A204.1 (cell line): ENCODE measurements around the gene TRIP12.
A peak's percentile ranks its signal among the peaks of the same experiment; 100 is the strongest.
"Not testable (repeated sequence)": the region's sequence is repeated elsewhere in the genome, so short reads cannot be mapped to it uniquely, and the experiment has no call there.

Source experiments
- FAIRE-seq: peaks from 2 replicates; lab custom pipeline; 2012; peaks lifted over from hg19 to GRCh38; lab: Jason Lieb, UNC

Gene TRIP12

GRCh38 chr2:229920011-229920641 lies 1.7 kb downstream of the TRIP12 start:
- no peak for FAIRE-seq

- FAIRE-seq: no peak
Measured at GRCh38 chr2:229917793-229918192, 4.0 kb downstream of the TRIP12 start.

GRCh38 chr2:229914171-229914570 lies 7.6 kb downstream of the TRIP12 start:
- FAIRE-seq: no peak

- FAIRE-seq: peak; percentile 30
Measured at GRCh38 chr2:229910832-229911412, 10.9 kb downstream of the TRIP12 start.

GRCh38 chr2:229910147-229910831 lies 11.5 kb downstream of the TRIP12 start:
- FAIRE-seq: no peak

- FAIRE-seq: no peak
Measured at GRCh38 chr2:229909090-229909489, 12.7 kb downstream of the TRIP12 start.

- FAIRE-seq: no peak
Measured at GRCh38 chr2:229905601-229906000, 16.2 kb downstream of the TRIP12 start.

- FAIRE-seq: no peak
Measured at GRCh38 chr2:229903037-229903436, 18.8 kb downstream of the TRIP12 start.

- no peak for FAIRE-seq
Measured at GRCh38 chr2:229901819-229902218, 20.0 kb downstream of the TRIP12 start.

- FAIRE-seq: not testable (repeated sequence)
Measured at GRCh38 chr2:229900514-229900913, 21.3 kb downstream of the TRIP12 start.

GRCh38 chr2:229900012-229900411 lies 21.8 kb downstream of the TRIP12 start:
- FAIRE-seq: no peak

GRCh38 chr2:229899604-229900003 lies 22.2 kb downstream of the TRIP12 start:
- FAIRE-seq: no peak

GRCh38 chr2:229896857-229897256 lies 25.0 kb downstream of the TRIP12 start:
- FAIRE-seq: no peak

GRCh38 chr2:229889023-229889422 lies 32.8 kb downstream of the TRIP12 start:
- no peak for FAIRE-seq

GRCh38 chr2:229888031-229888430 lies 33.8 kb downstream of the TRIP12 start:
- FAIRE-seq: no peak

GRCh38 chr2:229887441-229887840 lies 34.4 kb downstream of the TRIP12 start:
- FAIRE-seq: no peak

GRCh38 chr2:229884775-229885699 lies 36.8 kb downstream of the TRIP12 start:
- FAIRE-seq: no peak

- FAIRE-seq: no peak
Measured at GRCh38 chr2:229882583-229882982, 39.2 kb downstream of the TRIP12 start.

GRCh38 chr2:229880892-229881586 lies 40.8 kb downstream of the TRIP12 start:
- FAIRE-seq: no peak

GRCh38 chr2:229879191-229879950 lies 42.4 kb downstream of the TRIP12 start:
- FAIRE-seq: no peak

GRCh38 chr2:229875549-229875948 lies 46.3 kb downstream of the TRIP12 start:
- no peak for FAIRE-seq
